Stimulated activated CD4-positive, alpha-beta T cell treated with anti-CD3 and anti-CD28 coated beads, Interleukin-4, amount 100 ng/mL, for 4 hours (primary cell): ENCODE measurements around the gene PIK3R5.
A peak's percentile ranks its signal among the peaks of the same experiment; 100 is the strongest.
"Not testable (repeated sequence)": the region's sequence is repeated elsewhere in the genome, so short reads cannot be mapped to it uniquely, and the experiment has no call there.

Experiments used
- DNase-seq, 2 experiments: peaks; one replicate each; pipeline ENCODE4 v3.0.0-alpha.2; 2020

The PIK3R5 gene

GRCh38 chr17:8984225-8984624 is 18.7 kb upstream of the PIK3R5 start:
- DNase-seq: not testable (repeated sequence)

DNA sequence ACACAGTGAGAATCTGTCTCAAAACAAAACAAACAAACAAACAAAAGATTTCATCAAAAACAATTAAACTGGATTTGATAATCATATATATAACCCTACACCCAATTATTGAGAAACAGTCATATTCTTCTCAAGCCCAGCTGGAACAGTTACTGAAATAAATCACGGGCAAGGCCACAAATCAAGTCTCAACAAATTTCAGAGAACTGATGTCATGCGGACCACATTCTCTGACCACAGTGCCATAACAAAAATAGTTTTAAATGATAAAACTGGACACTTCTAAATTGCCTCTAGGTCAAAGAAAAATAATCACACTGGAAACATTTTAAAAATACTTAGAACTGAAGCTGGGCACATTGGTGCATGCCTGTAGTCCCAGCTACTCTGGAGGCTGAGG is 15.9 kb upstream of the PIK3R5 start:
- DNase-seq: no peak

DNA sequence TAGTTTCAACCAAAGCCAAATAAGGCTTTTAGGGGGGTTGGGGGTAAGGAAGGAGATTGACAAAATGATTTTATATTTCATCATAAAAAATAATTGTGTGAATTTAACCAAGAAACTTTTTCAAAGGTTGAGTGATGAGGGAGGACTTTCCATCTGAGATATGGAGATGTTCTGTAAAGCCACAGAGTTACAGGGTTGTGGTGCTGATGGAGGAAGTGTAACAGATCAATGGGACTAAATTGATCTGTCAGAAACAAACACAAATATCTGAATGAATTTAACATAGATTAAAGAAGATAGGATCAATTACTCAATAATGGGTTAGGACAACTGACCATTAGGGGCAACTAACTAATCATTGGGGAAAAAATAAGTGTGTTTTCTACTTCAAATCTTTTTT is 14.2 kb upstream of the PIK3R5 start:
- DNase-seq: no peak

DNA sequence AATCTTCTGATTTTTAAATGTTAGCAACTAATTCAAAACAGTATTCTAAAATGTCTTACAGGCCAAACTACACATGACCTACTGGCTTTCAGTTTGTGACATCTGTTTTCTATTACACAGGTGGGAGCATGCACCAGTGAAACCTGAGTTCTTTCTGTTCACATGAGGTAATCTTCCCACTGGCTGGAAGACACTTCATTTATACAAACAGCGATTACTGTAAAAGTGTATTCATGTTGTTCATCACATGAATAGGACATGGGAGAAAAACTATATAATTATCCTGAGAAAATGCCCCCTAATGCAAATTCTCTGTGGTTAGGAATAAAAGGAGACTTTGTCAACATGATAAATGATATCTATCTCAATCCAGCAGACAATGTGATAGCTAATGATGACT is 11.1 kb upstream of the PIK3R5 start:
- no peak for DNase-seq

- no peak for DNase-seq
Observed at GRCh38 chr17:8975091-8975725, 9.7 kb upstream of the PIK3R5 start.

- DNase-seq: no peak
Observed at GRCh38 chr17:8969901-8970300, 4.4 kb upstream of the PIK3R5 start.

- no peak for DNase-seq
Observed at GRCh38 chr17:8968503-8968902, 3.0 kb upstream of the PIK3R5 start.

- DNase-seq: no peak
Observed at GRCh38 chr17:8967861-8968260, 2.4 kb upstream of the PIK3R5 start.

GRCh38 chr17:8966926-8967325 is 1.4 kb upstream of the PIK3R5 start:
- DNase-seq: no peak

DNA sequence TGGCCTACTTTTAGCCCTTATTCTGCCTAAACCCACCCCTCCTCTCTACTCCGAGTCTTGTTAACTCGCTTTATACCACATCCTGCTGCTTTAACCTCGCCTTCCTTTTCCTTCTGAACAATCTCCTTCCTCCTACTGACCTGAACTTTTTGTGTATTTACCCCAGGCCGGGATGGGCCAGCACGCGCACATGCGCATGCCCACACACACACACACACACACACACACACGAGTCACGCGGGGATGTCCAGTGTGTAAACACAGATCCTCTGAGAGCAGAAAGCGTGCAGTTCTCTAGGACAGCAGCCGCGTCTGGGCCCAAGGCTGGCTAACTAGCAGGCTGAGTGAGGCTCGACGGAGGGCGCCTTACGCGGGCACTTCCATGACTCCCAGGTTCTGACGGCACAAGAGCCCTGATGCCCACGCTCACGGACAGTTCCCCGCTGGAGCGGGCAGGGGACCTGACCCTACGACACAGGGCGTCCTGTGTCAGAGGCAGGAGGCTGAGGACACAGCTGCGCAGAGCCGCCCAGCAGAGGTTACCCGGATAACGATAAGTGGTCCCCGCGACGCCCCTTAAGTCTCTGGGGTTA is 610 bp downstream of the PIK3R5 start:
- peak; percentile 27 to 33 for DNase-seq

DNA sequence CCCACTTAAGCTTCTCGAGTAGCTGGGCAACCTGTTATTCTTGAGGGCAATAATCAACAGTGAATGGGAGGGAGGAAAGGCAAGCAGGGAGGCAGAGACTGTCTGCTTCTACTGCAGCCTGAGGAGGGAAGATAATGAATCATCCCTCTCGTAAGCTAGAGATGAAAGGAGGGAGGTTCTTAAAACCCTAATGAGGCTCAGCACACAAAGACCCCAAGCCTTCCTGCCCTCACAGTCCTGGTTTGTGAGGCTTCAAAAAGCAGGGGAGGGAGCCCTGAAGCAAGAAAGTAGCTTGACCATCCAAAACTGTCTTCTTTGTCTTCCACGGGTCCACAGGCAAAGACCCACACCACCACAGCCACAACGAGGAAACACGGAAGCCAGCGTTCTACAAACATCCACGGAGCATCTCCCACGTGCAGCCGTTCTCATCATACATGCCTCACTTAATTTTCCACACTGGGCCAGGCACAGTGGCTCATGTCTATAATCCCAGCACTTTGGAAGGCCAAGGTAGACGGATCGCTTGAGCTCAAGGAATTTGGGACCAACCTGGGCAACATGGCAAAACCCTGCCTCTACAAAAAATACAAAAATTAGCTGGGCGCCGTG is 1.8 kb downstream of the PIK3R5 start:
- no peak for DNase-seq

- DNase-seq: no peak
Observed at GRCh38 chr17:8963014-8963413, 2.5 kb downstream of the PIK3R5 start.

DNA sequence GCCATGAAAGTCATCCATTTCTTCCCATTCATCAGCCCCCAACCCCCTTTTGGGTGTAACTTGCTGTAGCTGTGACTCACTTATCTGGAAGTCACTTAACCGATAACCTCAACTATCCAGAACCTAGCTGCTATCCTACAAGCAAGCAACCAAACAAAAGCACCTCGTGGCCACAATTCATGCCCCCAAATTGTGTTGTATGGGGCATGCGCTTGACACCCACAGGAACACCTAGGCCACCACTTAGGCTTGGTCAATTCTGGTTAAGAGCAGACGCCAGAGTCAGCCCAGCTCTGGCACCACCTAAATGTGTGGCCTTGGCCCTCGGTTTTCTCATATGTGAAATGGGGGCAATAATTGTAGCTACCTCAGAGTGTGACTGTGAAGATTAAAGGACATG is 3.7 kb downstream of the PIK3R5 start:
- no peak for DNase-seq

DNA sequence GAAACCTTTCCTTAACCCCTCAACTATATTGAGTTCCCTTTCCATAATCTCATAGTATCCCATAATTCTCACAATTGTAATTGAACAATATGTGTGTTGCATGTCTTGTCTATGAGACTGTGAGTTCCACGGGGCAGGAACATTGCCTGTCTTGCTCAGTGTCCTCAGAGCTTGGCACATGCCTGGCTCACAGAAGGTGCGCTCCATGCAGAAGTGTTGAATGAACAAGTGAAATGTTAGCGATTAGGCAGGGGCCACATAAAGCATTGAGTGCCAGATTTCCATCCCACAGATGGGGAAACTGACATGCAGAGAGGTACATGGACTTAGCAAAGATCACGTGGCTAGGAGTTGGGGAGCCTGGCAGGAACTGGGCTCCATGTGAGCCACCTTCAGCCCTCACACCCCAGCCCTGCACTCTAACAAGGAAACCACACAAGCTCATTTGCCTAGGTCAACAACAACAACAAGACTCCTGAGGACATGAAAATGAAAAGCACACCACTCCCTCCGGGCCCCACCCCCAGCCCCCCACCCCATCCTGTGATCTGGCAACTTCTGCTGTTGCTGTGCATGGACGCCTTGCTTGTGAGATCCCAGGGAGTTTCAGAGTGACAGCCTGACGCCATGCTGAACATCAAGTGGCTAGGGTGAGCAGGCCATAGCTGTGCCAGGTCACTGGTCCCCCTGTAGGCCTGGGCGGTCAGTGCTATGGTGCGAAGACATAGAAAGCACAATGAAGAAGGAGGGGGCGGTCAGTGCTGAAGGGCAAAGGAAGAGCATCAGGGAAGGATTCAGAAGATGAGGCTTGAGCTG is 5.0 kb downstream of the PIK3R5 start:
- DNase-seq: no peak

GRCh38 chr17:8959312-8959918 is 6.1 kb downstream of the PIK3R5 start:
- no peak for DNase-seq

DNA sequence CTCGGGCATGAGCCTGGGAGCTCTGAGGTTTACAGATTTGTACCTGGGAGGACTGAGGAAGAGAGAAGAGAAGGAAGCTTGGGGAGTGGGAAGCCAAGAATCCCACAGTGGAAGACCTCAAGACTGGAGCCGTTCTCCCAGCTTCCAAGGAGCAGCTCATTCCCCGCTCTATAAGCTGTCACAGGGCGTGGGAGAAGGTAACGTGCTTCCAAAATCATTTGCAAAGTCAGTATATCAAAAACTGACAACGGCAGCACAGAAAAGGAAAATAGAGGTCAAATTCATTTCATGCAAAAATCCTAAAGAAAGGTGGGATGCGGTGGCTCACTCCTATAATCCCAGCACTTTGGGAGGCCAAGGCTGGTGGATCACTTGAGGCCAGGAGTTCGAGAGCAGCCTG is 7.8 kb downstream of the PIK3R5 start:
- no peak for DNase-seq

GRCh38 chr17:8956465-8956902 is 9.0 kb downstream of the PIK3R5 start:
- DNase-seq: no peak

DNA sequence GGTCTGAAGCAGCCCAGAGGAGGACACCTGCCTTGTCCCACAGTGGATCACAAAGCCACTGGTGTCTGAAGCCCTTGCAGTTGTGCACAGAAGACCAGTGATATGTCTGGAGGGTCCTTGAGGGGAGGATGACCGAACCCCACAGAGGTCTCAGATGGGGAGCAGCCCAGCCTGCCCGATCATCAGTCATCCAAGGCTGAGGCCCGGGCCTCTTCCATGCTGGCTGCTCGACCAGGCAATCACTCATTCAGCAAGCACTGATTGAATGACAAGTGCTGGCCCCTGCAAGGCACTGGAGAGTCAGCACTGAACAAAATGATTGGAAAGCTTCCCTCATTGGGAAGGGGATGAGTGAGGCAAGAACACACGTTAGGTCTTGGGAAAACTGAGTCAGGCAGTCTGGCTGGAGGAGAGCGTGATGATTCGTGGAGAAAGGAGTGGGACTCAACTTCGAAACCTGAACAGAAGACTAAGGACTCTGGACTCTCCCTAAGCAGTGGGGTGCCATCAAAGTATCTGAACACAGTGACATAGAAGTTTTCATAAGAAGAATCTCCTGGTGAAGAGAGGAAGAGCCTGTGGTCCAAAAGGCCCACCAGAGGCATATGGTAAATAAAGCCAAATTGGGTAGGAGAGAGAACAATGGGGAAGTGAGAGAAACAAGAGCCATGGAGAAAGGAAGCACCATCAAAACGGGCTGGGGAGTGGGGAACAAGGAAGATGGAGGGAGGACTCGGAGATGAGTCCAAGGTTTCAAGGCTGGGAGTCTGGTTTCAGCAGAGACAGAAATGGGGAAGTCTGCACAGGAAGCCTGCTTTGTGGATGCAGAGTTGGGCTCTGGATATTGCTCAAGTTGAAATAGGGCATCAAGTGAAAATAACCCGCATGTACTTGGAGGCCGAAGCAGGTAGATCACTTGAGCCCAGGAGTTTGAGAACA is 10.2 kb downstream of the PIK3R5 start:
- no peak for DNase-seq

GRCh38 chr17:8954339-8954738 is 11.2 kb downstream of the PIK3R5 start:
- DNase-seq: peak; percentile 47 to 74

- DNase-seq: no peak
Observed at GRCh38 chr17:8953156-8953885, 12.2 kb downstream of the PIK3R5 start.

DNA sequence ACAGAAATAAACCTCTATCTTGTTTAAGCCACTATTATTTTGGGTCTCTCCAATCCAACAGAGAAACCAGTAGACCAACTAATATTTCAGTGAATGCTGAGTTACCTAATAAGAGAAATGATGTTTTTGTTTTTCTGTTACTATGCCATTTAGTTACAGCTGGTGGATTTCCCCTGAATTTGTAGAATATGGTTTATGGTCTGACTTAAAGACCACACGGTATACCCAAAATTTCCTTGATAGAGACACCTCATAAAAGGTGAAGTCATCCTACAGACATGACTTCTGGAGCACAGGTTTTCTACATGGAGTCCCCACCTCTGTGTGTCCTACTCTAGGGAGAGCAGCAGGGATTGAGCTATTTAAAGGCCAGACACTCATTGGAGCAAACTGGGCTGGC is 13.3 kb downstream of the PIK3R5 start:
- no peak for DNase-seq
